Gastrocnemius medialis (tissue), 4 donors: ENCODE data around the gene RAD51D. TPM values are rescaled to one million over a fixed set of nuclear protein-coding genes. Genes with fewer than 3 reads are reported as not detected.

Source experiments
- ATAC-seq, 2 donors: fragments of 150-250 bp; one replicate each; pipeline ENCODE4 v1.9.1; 2016
- DNase-seq, 2 donors: peaks; one replicate each; pipeline ENCODE4 v3.0.0-alpha.2; 2019
- H3K27ac ChIP-seq, 4 donors: fragments of 200-600 bp; sonication (generic); 1 replicate in 1 of 4; 2 replicates in 3 of 4; pipeline ENCODE4 v1.5.1; 2016 to 2018; ENCODE audit warnings: mild to moderate bottlenecking in 2 of 4, moderate library complexity in 1 of 4
- H3K27me3 ChIP-seq, 3 donors: fragments of 200-600 bp; sonication (generic) in 2 of 3; 1 replicate in 1 of 3; 2 replicates in 2 of 3; pipeline versions ENCODE4 v1.5.1 to v1.6.0; 2016 to 2019; ENCODE audit warnings: mild to moderate bottlenecking in 1 of 3, moderate library complexity in 1 of 3
- H3K36me3 ChIP-seq, 2 donors: fragments of 200-600 bp; sonication (generic) in 1 of 2; one replicate each; pipeline ENCODE4 v1.5.1; 2017 to 2018
- H3K4me1 ChIP-seq, 2 donors: fragments of 200-600 bp; sonication (generic) in 1 of 2; one replicate each; pipeline ENCODE4 v1.5.1; 2016 to 2017; ENCODE audit warnings: mild to moderate bottlenecking in 2 of 2
- H3K4me3 ChIP-seq, 4 donors: fragments of 200-600 bp; sonication (generic) in 3 of 4; 1 replicate in 1 of 4; 2 replicates in 3 of 4; pipeline ENCODE4 v1.5.1; 2016 to 2019; ENCODE audit warnings: mild to moderate bottlenecking in 2 of 4
- H3K9me3 ChIP-seq, 3 donors: fragments of 200-600 bp; sonication (generic) in 2 of 3; 1 replicate in 1 of 3; 2 replicates in 2 of 3; pipeline ENCODE4 v1.5.1; 2016 to 2019
- CTCF ChIP-seq, 5 experiments: fragments of 450-650 bp in 3 of 5; fragments of 200-600 bp in 2 of 5; sonication (generic) in 2 of 5; IDR thresholded peaks in 4 of 5; conservative IDR thresholded peaks in 1 of 5; 1 replicate in 4 of 5; 2 replicates in 1 of 5; pipeline ENCODE4 v1.5.1; 2016 to 2019; ENCODE audit warnings: antibody characterized with exemption in 5 of 5, mild to moderate bottlenecking in 3 of 5, moderate library complexity in 3 of 5
- POLR2A ChIP-seq, 2 donors: fragments of 450-650 bp; IDR thresholded peaks; one replicate each; pipeline ENCODE4 v1.6.1; 2017; ENCODE audit warnings: antibody characterized with exemption in 2 of 2, mild to moderate bottlenecking in 2 of 2, moderate library complexity in 2 of 2
- in situ Hi-C, 4 donors: fragments of 200-750 bp; cut with MboI; loops; one replicate each; pipeline versions ENCODE4 v1.15.0 to v1.8.0; 2017; ENCODE audit warnings: low sequenced_read_pairs in 4 of 4
- intact Hi-C: fragments of 100-400 bp; cut with DNase I; formaldehyde crosslinking; loops from one replicate; pipeline ENCODE4 v1.15.1; 2023; ENCODE audit warnings: low total_unique reads
- total RNA-seq, 4 donors: library from RNA; depleted of rRNA; stranded (reverse); fragments of >200 nt; gene quantifications; one replicate each; pipeline versions ENCODE4 v1.1.0 to v1.2.3, GENCODE V29; 2016

RAD51D gene
- total RNA-seq, 4 donors from 2014 or later: 2.5 to 5.2 (median 2.8) TPM

DNA sequence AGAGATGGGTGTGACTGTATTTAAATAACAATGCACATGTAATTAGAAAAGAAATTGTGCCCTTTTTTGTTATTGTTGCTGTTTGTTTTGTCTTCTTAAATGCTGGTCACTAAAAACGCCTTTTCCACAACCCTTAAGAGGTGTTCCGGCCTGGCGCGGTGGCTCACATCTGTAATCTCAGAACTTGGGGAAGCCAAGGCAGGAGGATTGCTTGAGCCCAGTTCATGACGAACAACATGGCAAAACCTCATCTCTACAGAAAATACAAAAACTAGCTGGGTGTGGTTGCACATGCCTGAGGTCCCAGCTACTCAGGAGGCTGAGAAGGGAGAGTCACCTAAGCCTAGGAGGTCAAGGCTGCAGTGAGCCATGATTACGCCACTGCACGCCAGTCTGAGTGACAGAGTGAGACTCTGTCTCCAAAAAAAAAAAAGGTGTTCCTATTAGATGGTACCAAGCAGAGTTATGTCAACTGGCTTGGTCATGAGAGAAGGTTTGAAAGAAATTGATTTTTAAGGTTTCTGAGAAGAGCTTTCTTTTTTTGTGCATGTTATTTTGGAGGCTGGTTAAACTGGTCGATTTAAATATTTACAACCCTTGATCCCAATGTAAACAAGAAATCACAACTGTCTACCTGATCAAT lies 32.6 kb downstream of the RAD51D start:
- in situ Hi-C loops (loop anchor here in 2 of 4 donors (10.0 to 25.0 kb wide), 2 partner anchors 100 to 122 kb away; partner anchors contain the start of genes CCT6B (in 1 of the 2), LIG3 (in 1 of the 2) and ZNF830 (in 1 of the 2)), intact Hi-C loops (loop anchor here (5.0 kb wide), 1 partner anchor 105 kb away; the partner anchor contains the start of gene LIG3)
- no peak for ATAC-seq

DNA sequence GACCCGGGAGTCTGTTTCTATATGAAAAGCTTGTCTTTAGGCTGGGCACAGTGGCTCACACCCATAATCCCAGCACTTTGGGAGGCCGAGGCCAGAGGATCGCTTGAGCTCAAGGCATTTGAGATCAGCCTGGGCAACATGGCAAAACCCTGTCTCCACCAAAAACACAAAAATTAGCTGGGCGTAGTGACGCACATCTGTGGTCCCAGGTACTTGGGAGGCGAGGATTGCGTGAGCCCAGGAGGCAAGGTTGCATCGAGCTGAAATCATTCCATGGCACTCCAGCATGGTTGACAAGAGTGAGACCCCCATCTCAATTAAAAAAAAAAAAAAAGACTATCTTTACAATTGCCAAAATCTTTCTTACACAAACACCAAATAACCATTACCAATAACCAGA lies 33.5 kb downstream of the RAD51D start:
- H3K4me1 ChIP-seq: peaks cover 6 to 14% of the 10 kb centered on the region in 2 donors
- H3K36me3 ChIP-seq: no peaks in the 10 kb centered on the region
- intact Hi-C loops (loop anchor here (5.0 kb wide), 1 partner anchor 104 kb away; the partner anchor contains the start of gene LIG3), in situ Hi-C loops (loop anchor here in 2 of 4 donors (10.0 to 25.0 kb wide), 2 partner anchors 99 to 121 kb away; partner anchors contain the start of genes CCT6B (in 1 of the 2), LIG3 (in 1 of the 2) and ZNF830 (in 1 of the 2))
- no peaks in the 10 kb centered on the region for H3K9me3 ChIP-seq
- H3K27me3 ChIP-seq: no peaks in the 10 kb centered on the region
- TF ChIP-seq CTCF (IDR thresholded peaks at IDR 0.05 in 4 of 5, conservative IDR thresholded peaks at IDR 0.05 in 1 of 5) (no peak), POLR2A (IDR thresholded peaks at IDR 0.05) (no peak)
- ATAC-seq (no peak), DNase-seq (no peak)
- H3K27ac ChIP-seq: no peak overlapping the region
- H3K4me3 ChIP-seq: no peak overlapping the region

More for the DNA sequence above, 32.6 kb downstream of the RAD51D start:
- no peaks in the 10 kb centered on the region for H3K36me3 ChIP-seq
- no peaks in the 10 kb centered on the region for H3K27me3 ChIP-seq
- H3K27ac ChIP-seq: no peak overlapping the region
- no peaks in the 10 kb centered on the region for H3K9me3 ChIP-seq
- H3K4me3 ChIP-seq: no peak overlapping the region
- DNase-seq: no peak
- TF ChIP-seq POLR2A (IDR thresholded peaks at IDR 0.05): no peak
- no peak for TF ChIP-seq CTCF (IDR thresholded peaks at IDR 0.05 in 4 of 5, conservative IDR thresholded peaks at IDR 0.05 in 1 of 5)
- H3K4me1 ChIP-seq: peaks cover 6 to 14% of the 10 kb centered on the region in 2 donors

DNA sequence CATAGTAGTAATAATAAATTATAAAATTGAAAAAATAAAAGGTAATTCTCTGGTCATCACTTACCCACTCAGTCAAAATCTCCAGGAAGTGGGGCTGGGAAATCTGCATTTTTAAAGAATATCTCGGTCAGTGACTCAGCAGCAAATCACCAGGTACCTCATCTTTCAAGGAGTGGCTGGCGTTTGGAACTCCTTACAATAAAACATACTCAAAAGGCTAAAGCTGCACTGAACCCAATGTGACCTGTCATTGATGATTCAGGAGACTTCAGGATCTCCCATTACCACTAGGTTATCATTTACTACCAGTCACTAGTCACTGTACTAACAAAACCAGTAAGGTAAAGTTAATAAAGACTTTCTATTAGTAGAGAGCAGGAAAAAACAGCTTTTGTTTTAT lies 34.7 kb downstream of the RAD51D start:
- no peak for ATAC-seq
- Histone ChIP-seq H3K4me1 (peaks cover 6 to 14% of the 10 kb centered on the region in 2 donors), H3K4me3 (no peak overlapping the region), H3K36me3 (no peaks in the 10 kb centered on the region), H3K9me3 (no peaks in the 10 kb centered on the region), H3K27ac (no peak overlapping the region), H3K27me3 (no peaks in the 10 kb centered on the region)
- no peak for DNase-seq
- TF ChIP-seq CTCF (IDR thresholded peaks at IDR 0.05 in 4 of 5, conservative IDR thresholded peaks at IDR 0.05 in 1 of 5): no peak
- no peak for TF ChIP-seq POLR2A (IDR thresholded peaks at IDR 0.05)
- in situ Hi-C loops (loop anchor here in 2 of 4 donors (10.0 to 25.0 kb wide), 2 partner anchors 98 to 120 kb away; partner anchors contain the start of genes CCT6B (in 1 of the 2), LIG3 (in 1 of the 2) and ZNF830 (in 1 of the 2)), intact Hi-C loops (loop anchor here (5.0 kb wide), 1 partner anchor 103 kb away; the partner anchor contains the start of gene LIG3)

GRCh38 chr17:35083071-35083470 lies 36.6 kb downstream of the RAD51D start:
- no peak for ATAC-seq
- TF ChIP-seq CTCF (IDR thresholded peaks at IDR 0.05 in 4 of 5, conservative IDR thresholded peaks at IDR 0.05 in 1 of 5) (no peak), POLR2A (IDR thresholded peaks at IDR 0.05) (no peak)
- H3K4me1 ChIP-seq: peaks cover 3 to 12% of the 10 kb centered on the region in 2 donors
- no peaks in the 10 kb centered on the region for H3K9me3 ChIP-seq
- H3K4me3 ChIP-seq: no peak overlapping the region
- no peaks in the 10 kb centered on the region for H3K36me3 ChIP-seq
- intact Hi-C loops: no loop called here
- no peaks in the 10 kb centered on the region for H3K27me3 ChIP-seq
- in situ Hi-C loops: loop anchor here in 2 of 4 donors (10.0 to 25.0 kb wide), 2 partner anchors 96 to 118 kb away; partner anchors contain the start of genes CCT6B (in 1 of the 2), LIG3 (in 1 of the 2) and ZNF830 (in 1 of the 2)
- no peak overlapping the region for H3K27ac ChIP-seq
- DNase-seq: no peak
